ENCODE data around the gene SAYSD1. TPM values are rescaled to one million over a fixed set of nuclear protein-coding genes. Genes with fewer than 3 reads are reported as not detected.
A peak's percentile ranks its signal among the peaks of the same experiment; 100 is the strongest.

Gene SAYSD1
- total RNA-seq, 4 donors from 2014 or later = 10.8 to 21.6 (median 19.2) TPM

DNA sequence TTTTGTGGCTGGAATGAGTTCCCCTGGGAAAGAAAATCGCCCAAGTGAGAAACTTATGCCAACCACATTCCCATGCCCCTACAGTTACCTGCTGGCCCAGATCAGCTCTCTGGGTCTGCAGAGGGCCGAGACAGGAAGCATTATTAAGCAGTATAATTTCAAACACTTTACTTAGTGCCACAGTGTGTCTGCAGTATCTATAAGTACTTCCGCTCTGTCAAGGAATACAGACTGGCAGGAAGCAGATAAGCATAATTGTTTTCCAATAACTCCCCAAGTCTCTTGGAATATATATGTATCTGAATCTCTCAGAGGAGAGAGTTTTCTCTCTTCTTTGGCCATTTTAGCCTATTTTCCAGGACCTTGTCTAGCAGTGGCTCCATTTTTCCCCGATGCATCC, 24.9 kb downstream of the SAYSD1 start:
- no peak overlapping the region for H3K27ac ChIP-seq (replicated peaks in 1 of 4)
- H3K4me3 ChIP-seq = no peak overlapping the region
- H3K4me1 ChIP-seq = peaks cover 9 to 12% (median 10%) of the 10 kb centered on the region in 4 donors
- TF ChIP-seq, protein P1, sequence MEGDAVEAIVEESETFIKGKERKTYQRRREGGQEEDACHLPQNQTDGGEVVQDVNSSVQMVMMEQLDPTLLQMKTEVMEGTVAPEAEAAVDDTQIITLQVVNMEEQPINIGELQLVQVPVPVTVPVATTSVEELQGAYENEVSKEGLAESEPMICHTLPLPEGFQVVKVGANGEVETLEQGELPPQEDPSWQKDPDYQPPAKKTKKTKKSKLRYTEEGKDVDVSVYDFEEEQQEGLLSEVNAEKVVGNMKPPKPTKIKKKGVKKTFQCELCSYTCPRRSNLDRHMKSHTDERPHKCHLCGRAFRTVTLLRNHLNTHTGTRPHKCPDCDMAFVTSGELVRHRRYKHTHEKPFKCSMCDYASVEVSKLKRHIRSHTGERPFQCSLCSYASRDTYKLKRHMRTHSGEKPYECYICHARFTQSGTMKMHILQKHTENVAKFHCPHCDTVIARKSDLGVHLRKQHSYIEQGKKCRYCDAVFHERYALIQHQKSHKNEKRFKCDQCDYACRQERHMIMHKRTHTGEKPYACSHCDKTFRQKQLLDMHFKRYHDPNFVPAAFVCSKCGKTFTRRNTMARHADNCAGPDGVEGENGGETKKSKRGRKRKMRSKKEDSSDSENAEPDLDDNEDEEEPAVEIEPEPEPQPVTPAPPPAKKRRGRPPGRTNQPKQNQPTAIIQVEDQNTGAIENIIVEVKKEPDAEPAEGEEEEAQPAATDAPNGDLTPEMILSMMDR (IDR thresholded peaks at IDR 0.05) = no peak
- TF ChIP-seq EP300 (IDR thresholded peaks at IDR 0.05) (no peak), POLR2AphosphoS5 (IDR thresholded peaks at IDR 0.05) (no peak), POLR2A (IDR thresholded peaks at IDR 0.05; ENCODE audit: low read depth) (no peak)
- no peaks in the 10 kb centered on the region for H3K9me3 ChIP-seq
- no peaks in the 10 kb centered on the region for H3K36me3 ChIP-seq
- H3K27me3 ChIP-seq = no peaks in the 10 kb centered on the region
- DNase-seq (ENCODE audit: extremely low spot score) = peak; percentile 14
- 74% methylated on average over 4 of the region's 4 CpGs for WGBS
- intact Hi-C loops (cut with DNase I) = no loop called here

DNA sequence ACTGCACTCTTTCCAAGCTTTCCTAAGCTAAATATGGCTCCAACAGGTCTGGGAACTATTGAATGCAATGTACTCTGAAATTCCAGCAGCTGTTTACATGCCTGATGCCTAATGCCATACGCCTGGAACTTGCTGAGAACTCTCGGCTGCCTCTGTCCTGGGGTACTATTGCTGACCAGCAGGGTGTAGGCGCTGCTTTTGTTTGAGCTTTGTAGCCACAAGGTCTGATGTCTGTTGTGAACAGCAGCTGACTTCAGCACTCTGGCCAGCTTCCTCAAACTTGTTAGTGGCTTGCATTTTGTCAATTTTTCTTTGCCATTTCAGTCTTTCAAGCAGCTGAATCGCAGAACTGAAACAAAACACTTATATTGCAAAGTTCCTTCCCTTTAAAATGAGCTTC, 26.7 kb downstream of the SAYSD1 start:
- DNase-seq (ENCODE audit: extremely low spot score) = peak; percentile 91
- peaks cover 0 to 12% (median 0%) of the 10 kb centered on the region in 4 donors for H3K27me3 ChIP-seq
- 4% methylated on average over 2 of the region's 4 CpGs for WGBS
- no peaks in the 10 kb centered on the region for H3K36me3 ChIP-seq
- no peak overlapping the region for H3K27ac ChIP-seq (replicated peaks in 1 of 4)
- no peak overlapping the region for H3K4me3 ChIP-seq
- intact Hi-C loops (cut with DNase I) = loop anchor here (5.0 kb wide), 1 partner anchor 214 kb away; no protein-coding TSS in a partner anchor
- no peaks in the 10 kb centered on the region for H3K9me3 ChIP-seq
- no peak for TF ChIP-seq POLR2AphosphoS5 (IDR thresholded peaks at IDR 0.05)
- TF ChIP-seq, protein P1 (IDR thresholded peaks at IDR 0.05) = peak; percentile 46 to 54 (median 52)
- H3K4me1 ChIP-seq = peaks cover 10 to 19% (median 13%) of the 10 kb centered on the region in 4 donors

DNA sequence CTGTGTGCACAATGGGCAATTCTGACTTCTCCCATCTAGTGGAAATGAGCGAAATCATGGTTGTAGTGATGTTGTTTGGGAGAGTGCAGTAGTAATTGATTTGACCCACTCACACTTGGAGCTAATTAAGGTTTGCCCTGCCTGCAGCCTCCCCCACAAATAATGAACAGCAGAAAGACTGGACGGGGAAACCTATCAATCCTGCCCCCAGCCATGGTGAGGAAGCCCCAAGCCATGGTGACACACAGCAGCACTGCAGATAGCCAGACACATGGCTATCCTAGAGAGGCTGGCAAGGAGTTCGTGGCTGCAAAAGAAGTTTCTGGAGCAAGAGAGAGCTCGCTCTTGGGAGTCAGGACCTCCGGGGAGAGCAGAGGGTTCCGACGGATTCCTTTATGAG, 27.8 kb downstream of the SAYSD1 start:
- WGBS = 70% methylated on average over 7 of the region's 7 CpGs
- intact Hi-C loops (cut with DNase I) = loop anchor here (5.0 kb wide), 1 partner anchor 215 kb away; no protein-coding TSS in a partner anchor
- Histone ChIP-seq H3K27ac (replicated peaks in 1 of 4) (no peak overlapping the region), H3K9me3 (no peaks in the 10 kb centered on the region), H3K27me3 (peaks cover 0 to 14% (median 0%) of the 10 kb centered on the region in 4 donors), H3K36me3 (no peaks in the 10 kb centered on the region), H3K4me1 (peaks cover 10 to 19% (median 13%) of the 10 kb centered on the region in 4 donors), H3K4me3 (no peak overlapping the region)
- TF ChIP-seq POLR2A (IDR thresholded peaks at IDR 0.05; ENCODE audit: low read depth) (no peak), POLR2AphosphoS5 (IDR thresholded peaks at IDR 0.05) (no peak), EP300 (IDR thresholded peaks at IDR 0.05) (no peak)
- TF ChIP-seq, protein P1 (IDR thresholded peaks at IDR 0.05) = no peak
- peak; percentile 66 for DNase-seq (ENCODE audit: extremely low spot score)

DNA sequence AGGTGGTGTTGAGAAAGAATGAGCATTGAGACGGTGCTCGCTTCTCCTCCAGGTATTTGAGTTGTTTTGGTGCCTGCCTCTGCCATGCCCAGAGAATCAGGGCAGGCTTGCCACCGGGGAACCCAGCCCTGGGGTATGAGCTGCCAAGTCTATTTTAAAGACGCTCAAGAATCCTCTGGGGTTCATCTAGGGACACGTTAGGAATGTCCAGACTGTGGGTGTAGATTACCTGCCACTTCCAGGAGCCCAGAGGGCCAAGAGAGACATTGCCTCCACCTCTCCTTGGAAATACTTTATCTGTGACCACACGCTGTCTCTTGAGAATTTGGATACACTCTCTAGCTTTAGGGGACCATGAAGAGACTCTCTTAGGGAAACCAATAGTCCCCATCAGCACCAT, 28.3 kb downstream of the SAYSD1 start:
- TF ChIP-seq, protein P1 (IDR thresholded peaks at IDR 0.05) = no peak
- no peak for TF ChIP-seq POLR2A (IDR thresholded peaks at IDR 0.05; ENCODE audit: low read depth)
- no peak for TF ChIP-seq POLR2AphosphoS5 (IDR thresholded peaks at IDR 0.05)
- no peak for TF ChIP-seq EP300 (IDR thresholded peaks at IDR 0.05)
- DNase-seq (ENCODE audit: extremely low spot score) = peak; percentile 64
- Histone ChIP-seq H3K27me3 (peaks cover 0 to 14% (median 0%) of the 10 kb centered on the region in 4 donors), H3K9me3 (no peaks in the 10 kb centered on the region), H3K4me1 (peaks cover 10 to 19% (median 13%) of the 10 kb centered on the region in 4 donors), H3K36me3 (no peaks in the 10 kb centered on the region), H3K27ac (replicated peaks in 1 of 4) (no peak overlapping the region), H3K4me3 (no peak overlapping the region)
- intact Hi-C loops (cut with DNase I) = loop anchor here (5.0 kb wide), 1 partner anchor 216 kb away; no protein-coding TSS in a partner anchor
- 72% methylated on average over 6 of the region's 6 CpGs for WGBS

DNA sequence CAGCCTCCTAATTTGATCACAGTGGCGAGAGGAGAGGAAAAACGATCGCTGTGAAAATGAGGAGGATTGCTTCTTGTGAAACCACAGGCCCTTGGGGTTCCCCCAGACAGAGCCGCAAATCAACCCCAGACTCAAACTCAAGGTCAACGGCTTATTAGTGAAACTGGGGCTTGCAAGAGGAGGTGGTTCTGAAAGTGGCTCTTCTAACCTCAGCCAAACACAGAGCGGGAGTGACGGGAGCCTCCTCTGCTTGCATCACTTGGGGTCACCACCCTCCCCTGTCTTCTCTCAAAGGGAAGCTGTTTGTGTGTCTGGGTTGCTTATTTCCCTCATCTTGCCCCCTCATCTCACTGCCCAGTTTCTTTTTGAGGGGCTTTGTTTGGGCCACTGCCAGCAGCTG, 28.7 kb downstream of the SAYSD1 start:
- Histone ChIP-seq H3K4me3 (no peak overlapping the region), H3K36me3 (no peaks in the 10 kb centered on the region), H3K27me3 (peaks cover 0 to 14% (median 0%) of the 10 kb centered on the region in 4 donors), H3K4me1 (peaks cover 10 to 19% (median 13%) of the 10 kb centered on the region in 4 donors), H3K27ac (replicated peaks in 1 of 4) (no peak overlapping the region), H3K9me3 (no peaks in the 10 kb centered on the region)
- no peak for DNase-seq (ENCODE audit: extremely low spot score)
- TF ChIP-seq POLR2A (IDR thresholded peaks at IDR 0.05; ENCODE audit: low read depth) = no peak
- 81% methylated on average over 7 of the region's 7 CpGs for WGBS
- intact Hi-C loops (cut with DNase I) = loop anchor here (5.0 kb wide), 1 partner anchor 216 kb away; no protein-coding TSS in a partner anchor

Measured in esophagus muscularis mucosa (tissue), 4 donors.